Skeletal muscle cell (primary cell): ENCODE data around the gene ABCC9.
"Not testable (repeated sequence)": the region's sequence is repeated elsewhere in the genome, so short reads cannot be mapped to it uniquely, and the experiment has no call there.

Experiments
- DNase-seq: peaks from one replicate; pipeline ENCODE4 v3.0.0-alpha.2; 2010; ENCODE audit warnings: low read depth
- H3K4me3 ChIP-seq: 2 replicates; pipeline ENCODE4 v1.5.1; 2011; ENCODE audit warnings: low read depth, mild to moderate bottlenecking, control low read depth, low read length, moderate library complexity

The ABCC9 gene

DNA sequence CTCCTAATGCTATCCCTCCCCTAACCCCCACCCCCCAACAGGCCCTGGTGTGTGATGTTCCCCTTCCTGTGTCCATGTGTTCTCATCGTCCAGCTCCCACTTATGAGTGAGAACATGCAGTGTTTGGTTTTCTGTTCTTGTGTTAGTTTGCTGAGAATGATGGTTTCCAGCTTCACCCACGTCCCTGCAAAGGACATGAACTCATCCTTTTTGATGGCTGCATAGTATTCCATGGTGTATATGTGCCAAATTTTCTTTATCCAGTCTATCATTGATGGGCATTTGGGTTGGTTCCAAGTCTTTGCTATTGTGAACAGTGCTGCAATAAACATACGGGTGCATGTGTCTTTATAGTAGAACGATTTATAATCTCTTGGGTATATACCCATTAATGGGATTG, 151.5 kb downstream of the ABCC9 start:
- not testable (repeated sequence) for H3K4me3 ChIP-seq, DNase-seq

DNA sequence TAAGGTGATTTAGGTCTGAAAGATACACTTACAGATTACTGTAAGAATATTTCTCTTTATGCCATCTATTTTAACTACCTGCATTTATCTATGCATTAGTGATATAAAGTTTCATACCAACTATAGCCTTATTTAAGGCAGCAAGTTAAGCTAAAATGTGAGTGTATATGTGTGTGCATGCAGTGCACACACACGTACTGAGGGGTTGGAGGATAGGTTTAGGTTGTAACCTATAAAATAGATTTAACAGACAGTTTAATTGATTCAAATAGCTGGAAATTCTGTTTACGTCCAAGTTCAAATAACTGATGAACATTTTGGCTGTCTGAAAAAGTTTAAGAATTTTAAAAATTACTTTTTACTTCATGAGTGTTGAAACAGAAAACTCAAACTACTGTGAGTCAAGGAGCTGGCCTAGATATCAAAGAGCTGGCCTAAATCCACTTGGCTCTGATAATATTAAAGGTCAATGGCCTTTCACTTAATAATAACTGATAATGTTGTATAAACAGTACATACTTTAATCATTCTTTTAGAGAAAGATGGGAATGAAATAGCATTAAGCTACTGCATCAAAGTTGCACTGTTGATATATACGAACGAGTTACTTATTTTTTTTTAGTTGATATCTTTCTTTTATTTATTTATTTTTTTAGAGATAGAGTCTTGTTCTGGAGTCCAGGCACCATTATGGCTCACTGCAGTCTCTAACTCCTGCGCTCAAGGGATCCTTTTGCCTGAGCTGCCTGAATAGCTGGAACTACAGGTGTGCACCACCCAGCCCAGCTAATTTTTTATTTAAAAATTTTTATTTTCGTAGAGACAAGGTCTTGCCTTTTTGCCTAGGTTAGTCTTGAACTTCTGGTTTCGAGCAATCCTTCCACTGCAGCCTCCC, 152.9 kb downstream of the ABCC9 start:
- no peak overlapping the region for H3K4me3 ChIP-seq

DNA sequence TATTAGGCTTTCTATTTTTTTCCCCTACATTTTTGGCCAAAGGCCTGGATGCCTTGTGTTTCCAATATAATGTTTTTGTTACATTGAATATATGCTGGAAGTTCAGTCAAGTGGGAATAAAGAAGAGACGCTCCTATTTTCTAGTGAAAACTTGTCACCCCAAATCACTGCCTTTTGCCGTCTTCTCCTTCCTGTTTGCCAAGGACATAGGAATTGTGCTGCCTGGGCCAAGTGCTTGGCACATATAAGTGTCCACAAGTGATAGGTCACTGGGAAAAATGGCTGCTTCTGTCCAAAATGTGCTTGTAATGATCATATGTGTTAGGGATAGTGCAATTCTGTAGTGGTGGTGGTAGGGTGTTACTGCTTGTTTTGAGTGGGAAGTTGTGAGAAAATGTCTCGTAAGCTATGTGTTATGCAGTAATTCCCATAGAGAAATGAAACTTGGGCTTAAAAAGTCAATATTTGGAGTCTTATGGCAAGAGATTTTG, 155.1 kb downstream of the ABCC9 start:
- H3K4me3 ChIP-seq, result no peak overlapping the region

More for the DNA sequence above, 152.9 kb downstream of the ABCC9 start:
- no peak for DNase-seq

DNA sequence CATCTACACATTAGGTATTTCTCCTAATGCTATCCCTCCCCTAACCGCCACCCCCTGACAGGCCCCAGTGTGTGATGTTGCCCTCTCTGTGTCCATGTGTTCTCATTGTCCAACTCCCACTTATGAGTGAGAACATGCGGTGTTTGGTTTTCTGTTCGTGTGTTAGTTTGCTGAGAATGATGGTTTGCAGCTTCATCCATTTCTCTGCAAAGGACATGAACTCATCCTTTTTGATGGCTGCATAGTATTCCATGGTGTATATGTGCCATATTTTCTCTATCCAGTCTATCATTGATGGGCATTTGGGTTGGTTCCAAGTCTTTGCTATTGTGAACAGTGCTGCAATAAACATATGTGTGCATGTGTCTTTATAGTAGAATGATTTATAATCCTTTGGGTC, 158.5 kb downstream of the ABCC9 start:
- DNase-seq, H3K4me3 ChIP-seq: not testable (repeated sequence)

More for the DNA sequence above, 155.1 kb downstream of the ABCC9 start:
- DNase-seq, result no peak

DNA sequence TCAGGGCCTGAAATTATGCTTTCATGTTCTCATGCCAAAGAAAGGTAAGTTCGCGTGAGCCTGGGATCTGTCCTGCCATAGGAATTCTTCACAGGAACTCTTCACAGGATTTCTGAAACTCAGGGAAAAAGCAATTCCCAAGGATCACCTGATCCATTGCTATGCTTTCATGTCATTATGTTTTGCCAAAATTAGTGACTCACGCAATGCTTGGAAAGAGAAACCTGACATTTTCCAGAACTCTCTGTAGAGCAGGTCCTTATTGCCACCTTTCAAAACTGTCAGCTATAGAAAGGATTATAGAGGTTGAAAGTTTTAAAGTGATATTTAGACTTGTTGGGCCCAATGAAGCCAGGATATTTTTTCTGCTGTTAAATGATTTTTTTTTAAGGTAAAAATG, 160.4 kb downstream of the ABCC9 start:
- DNase-seq, result no peak
- no peak overlapping the region for H3K4me3 ChIP-seq

DNA sequence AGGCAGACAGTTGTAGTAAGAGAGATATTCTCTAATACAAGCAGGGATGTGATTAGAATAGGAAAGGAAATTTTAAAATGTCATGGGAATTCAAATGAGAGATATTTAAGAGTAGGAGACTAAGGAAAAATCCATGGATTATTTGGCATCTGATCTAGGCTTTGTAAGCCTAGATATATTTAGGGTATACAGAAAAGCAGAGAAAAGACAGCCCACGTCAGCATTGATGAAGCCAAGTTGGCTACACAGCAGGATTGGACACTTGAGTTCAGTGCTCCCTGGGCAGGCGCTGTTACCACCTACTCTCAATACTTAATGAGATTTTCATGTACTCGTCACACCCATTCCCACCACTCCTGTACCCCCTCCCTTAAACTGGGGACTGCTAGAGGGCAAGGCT, 165.1 kb downstream of the ABCC9 start:
- no peak for DNase-seq
- no peak overlapping the region for H3K4me3 ChIP-seq

DNA sequence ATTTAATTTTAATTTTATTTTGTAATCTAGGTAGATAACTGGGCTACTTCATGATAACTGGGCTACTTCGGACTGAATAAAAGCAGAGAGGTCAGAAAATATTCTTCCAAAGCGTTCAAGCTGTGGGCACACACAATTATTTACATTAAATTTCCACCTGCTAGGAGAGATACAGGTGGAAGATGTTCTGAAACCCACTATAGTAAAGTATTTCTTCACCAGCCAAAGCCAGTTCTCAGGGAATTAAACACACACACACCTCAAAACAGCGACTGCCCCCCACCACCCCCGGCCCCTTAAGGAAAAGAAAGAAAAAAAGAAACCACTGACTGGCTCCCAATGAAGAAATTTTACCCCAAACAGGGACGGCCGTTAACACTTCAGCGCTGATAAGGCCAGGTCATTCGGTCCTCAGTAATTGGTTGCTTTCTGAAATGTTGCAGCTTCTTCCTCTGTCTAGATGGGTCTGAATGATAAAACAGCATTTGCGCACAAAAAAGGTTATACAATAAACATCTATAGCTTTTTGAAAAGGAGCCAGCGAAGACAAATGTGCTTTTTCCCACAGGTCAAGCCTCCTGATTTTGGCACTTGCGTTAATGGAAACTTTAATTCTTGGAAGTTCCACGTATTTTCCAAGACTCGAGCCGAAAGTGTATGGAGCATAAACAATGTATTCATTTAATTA, 165.9 kb downstream of the ABCC9 start:
- no peak for DNase-seq
- H3K4me3 ChIP-seq, result peak overlapping the region; percentile 54

DNA sequence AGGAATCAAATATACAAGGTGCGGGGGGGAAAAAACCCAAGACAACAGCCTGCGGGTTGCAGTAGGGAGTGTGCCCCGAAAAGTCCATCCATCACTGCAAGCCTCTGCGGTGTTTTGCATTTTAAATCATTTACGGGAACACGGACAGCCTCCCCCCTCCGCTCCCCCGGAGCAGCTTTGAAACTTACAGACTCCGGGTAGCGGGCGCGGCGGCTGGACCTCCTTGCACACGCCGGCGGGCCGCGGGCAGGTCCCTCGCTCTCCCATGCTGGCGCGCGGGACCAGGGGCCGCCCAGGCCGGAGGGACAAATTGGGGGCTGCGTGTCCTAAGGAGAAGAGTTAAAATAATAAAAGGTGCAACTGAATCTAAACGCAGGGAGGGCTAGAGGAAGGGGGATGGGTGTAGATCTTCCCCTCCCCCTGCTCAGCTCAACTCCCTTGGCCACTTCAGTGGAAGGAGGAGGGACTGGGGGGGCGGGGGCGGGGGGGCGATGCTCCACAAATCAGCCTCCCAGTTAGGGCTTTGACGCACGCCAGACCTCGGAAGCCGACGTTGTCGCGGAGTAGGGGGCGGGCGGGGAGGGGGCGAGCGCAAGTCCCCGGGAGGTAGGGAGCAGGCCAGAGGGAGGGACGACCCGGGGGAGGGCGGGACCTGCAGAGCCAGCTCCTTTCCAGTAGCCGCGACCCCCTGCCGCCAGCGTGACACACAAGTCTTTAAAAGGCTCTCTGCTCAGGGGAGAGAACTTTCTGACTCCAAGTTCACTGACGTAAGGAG, 166.7 kb downstream of the ABCC9 start, which contains the start of gene KCNJ8:
Gene KCNJ8 (minus strand): TSS at position 349 of the 775 bp plus-strand sequence. CDS start 1,090 bp downstream, outside the sequence.
- no peak for DNase-seq
- H3K4me3 ChIP-seq, result peak within 1 kb of the TSS; percentile 54

DNA sequence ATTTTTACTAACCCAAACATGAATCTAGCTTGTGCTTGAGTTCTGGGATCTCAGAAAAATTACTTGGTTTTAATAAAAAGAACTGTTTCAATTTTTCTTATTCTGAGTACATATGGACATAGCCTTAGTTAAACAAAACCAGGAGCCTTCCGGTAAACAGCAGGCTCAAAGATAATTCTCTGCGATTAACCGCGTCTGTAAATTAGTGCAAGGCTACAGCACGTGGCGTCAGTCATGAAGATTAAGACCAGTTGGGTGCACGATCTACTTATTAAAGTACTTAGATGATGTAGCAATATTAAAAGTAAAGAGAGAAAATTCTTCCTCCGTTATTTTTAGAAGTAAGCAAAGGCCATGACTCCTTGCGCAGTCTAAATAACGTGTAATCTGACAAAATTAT, 167.4 kb downstream of the ABCC9 start:
- peak overlapping the region; percentile 54 for H3K4me3 ChIP-seq
- DNase-seq, result no peak

DNA sequence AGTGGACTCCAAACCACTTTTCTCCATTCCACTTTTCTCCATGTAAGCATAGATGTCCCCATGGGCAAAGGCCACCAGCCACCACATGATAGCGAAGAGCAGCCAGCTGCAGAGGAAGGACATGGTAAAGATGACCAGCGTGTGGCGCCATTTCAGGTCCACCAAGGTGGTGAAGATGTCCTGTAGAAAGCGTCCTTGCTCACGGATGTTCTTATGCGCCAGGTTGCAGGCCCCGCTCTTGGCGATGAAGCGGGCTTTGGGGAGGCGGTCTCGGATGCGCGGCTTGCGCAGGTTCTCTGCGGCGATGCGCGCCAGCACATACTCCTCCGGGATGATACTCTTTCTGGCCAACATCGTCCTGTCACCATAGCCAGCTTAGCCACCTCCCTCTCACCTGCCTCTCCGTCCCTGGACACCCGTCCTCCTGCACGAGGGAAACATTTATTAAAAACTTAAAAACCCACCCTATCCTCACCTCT, 167.9 kb downstream of the ABCC9 start:
- no peak for DNase-seq
- no peak overlapping the region for H3K4me3 ChIP-seq

DNA sequence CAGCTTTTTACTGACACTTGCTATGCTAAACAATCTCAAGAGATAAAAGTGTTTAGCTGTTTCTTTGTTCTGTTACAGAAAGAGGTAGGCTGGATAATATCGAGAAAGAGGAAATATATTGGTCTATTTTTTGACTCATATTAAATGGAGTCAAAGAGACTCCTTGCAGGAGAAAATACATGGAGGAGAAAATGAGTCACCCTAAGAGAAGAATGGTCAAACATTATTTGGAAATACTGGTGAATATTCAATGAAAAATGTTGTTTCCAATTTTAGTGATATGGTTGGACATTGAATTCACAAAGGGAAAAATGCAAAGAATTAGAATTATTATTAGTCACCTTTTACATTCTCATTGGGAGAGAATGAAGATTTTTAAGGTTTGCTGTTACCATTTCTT, 169.9 kb downstream of the ABCC9 start:
- no peak for DNase-seq
- no peak overlapping the region for H3K4me3 ChIP-seq

DNA sequence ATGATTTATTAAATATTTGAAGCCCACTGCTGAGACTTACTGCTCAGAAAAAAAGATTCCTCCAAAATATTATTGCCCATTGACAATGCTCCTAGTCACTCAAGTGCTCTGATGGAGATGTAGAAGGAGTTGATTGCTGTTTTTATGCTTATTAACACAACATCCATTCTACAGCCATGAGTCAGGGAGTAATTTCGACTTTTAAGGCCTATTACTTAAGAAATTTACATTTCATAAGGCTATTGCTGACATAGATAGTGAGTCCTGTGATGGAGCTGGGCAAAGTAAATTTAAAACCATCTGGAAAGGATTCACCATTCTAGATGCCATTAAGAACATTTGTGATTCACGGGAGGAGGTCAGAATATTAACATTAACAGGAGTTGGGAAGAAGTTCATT, 171.9 kb downstream of the ABCC9 start:
- H3K4me3 ChIP-seq, result no peak overlapping the region
- no peak for DNase-seq

DNA sequence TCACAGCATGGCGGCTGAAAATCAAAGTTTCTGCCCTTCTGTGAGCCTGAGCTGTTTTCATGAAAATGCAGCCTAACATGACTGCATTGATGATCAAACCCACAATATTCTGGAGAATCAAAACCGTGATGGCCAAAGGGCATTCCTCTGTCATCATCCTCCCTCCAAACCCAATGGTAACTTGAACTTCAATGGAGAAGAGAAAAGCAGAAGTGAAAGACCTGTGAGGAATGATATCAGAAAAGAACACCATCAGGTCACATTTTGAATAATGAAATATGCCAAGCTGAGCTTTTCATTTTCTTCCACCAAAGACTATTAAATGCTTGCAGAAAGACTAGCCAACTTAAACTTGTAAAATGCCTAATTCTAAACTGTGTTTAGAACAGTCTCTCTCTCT, 174.8 kb downstream of the ABCC9 start:
- DNase-seq, result no peak

DNA sequence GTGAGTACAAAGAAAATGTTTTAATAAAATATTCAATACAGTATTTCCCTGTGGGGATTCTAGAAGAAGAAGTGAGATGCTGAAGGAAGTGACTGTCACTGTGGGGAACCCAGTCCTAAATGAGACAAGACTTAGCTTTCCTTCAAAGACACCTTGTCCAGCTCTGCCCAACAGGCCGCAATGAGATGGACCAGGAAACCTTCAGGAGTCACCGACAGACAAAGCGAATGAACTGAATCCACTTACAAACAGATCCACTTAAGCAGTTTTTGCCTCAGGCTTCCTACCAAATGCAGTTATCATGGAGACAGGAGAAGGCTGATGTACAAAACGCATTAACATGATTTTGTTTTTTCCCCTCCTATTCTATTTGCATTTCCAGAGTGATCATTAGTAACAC, 176.3 kb downstream of the ABCC9 start:
- no peak overlapping the region for H3K4me3 ChIP-seq
- no peak for DNase-seq

More for the DNA sequence above, 174.8 kb downstream of the ABCC9 start:
- H3K4me3 ChIP-seq, result no peak overlapping the region

DNA sequence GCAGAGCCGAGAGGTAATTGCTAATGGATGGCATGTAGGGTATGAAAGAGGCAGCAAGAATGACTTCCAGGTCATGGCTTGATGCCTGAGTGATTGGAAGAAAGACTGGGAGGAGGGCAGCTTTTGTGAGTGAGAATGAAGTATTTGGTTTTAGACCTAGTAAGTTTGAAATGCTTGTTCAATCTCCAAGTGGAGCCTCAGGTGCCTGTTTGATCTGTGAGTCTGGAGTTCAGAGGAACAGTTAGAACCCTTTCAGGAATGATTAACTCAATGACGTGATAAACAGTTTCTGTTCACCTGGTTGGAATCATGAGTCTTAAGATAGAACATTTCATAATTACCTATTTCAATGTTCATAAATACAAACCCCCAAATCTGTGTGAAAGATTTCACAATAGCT, 177.2 kb downstream of the ABCC9 start:
- DNase-seq, result no peak
- no peak overlapping the region for H3K4me3 ChIP-seq

DNA sequence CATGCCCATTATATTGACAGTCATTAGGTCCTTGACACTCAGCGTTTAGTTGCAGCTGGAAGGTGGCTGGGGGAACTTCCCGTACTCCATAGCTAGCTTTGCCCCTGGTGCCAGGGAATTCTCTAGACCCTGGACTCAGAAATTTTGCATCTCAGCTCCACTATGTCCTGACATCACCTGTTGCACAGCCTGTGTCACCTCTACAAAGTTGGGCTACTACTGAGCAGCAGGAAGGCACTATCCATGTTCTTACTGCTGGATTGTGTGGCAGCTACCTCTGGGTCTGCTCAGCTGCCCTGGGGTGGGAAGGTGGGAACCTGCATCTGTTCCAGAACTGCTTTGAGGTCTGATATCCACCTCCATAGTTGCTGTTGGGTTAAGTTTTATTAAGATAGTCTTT, 177.7 kb downstream of the ABCC9 start:
- no peak overlapping the region for H3K4me3 ChIP-seq
- no peak for DNase-seq

DNA sequence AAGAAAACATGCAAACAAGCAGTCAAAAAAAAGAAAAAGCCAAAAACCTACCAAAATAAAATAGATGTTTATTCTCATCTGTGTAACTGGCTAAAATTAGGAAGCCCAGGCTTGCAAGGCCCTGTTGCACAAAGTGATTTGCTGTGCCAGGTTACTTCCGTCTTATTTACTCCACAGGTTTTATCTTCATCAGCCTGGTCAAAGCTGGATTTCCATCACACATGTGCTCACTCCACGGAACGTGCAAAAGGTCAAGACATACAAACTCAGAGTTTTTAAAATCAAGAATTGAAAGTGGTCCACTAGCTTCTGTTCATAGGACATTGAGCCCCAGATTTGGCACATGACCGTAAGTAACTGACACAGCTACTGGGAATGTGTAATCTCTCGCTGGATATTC, 181.5 kb downstream of the ABCC9 start:
- DNase-seq, result no peak
- H3K4me3 ChIP-seq, result no peak overlapping the region

DNA sequence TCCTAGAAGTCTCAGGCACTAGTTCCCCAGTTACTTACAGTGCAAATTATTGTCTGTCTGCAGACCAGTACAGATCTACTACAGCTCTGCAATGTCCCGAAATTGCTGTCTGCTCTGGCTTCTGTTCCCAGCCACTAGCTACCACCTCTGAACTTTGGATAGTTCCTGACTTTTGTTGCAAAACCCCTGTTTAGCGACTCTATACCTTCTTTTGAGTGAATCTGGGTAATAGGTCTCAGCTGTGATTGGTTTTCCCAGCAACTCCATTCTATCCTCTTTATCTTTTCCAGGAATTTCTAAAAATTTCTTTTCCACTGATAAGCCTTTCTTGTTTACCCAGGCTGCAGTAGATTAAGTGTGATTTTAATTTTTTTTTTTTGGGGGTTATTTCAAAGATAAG, 183.5 kb downstream of the ABCC9 start:
- H3K4me3 ChIP-seq, result no peak overlapping the region
- DNase-seq, result no peak

DNA sequence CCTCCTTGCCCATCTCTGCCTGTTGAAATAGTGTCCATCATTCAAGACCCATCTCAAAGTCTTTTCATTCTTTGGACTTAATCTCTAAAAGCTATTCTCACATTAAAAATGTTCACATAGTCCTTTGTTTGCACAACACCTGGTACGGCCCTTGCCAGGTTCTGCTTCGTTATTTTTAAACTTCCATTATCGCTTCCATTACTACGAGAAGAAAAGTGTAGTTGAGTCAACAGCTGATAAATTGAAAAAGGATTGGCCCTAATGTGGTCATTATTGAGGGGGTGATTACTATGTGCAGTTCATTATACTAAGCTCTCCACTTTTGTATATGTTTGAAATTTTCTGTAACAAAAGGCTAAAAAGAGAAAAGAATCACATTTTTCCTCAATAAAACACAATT, 184.5 kb downstream of the ABCC9 start:
- no peak overlapping the region for H3K4me3 ChIP-seq
- DNase-seq, result no peak

DNA sequence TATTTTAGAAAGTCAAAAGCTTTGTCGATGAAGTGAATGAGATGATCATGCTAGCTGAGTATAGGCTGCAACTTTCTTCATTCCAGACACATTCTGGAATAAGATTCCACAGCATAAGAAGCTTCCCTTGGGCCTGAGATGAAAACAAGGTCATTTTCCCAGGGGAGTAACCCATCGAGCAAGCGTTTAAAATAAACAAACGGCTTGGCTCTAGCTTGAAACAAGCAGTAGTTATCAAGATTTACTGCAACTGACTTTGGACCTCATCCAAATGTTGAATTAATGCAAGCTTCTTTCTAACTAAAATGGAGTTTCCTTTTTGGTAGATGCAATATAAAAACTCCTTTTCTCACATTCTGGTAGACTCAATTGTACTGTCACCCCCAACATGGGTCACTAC, 189.7 kb downstream of the ABCC9 start:
- DNase-seq, result peak; percentile 72
- no peak overlapping the region for H3K4me3 ChIP-seq
